ENCODE measurements around the gene MYO7A. TPM values are rescaled to one million over a fixed set of nuclear protein-coding genes. Genes with fewer than 3 reads are reported as not detected.

Gene MYO7A
- total RNA-seq, 1 donor, result 0.43 TPM

DNA sequence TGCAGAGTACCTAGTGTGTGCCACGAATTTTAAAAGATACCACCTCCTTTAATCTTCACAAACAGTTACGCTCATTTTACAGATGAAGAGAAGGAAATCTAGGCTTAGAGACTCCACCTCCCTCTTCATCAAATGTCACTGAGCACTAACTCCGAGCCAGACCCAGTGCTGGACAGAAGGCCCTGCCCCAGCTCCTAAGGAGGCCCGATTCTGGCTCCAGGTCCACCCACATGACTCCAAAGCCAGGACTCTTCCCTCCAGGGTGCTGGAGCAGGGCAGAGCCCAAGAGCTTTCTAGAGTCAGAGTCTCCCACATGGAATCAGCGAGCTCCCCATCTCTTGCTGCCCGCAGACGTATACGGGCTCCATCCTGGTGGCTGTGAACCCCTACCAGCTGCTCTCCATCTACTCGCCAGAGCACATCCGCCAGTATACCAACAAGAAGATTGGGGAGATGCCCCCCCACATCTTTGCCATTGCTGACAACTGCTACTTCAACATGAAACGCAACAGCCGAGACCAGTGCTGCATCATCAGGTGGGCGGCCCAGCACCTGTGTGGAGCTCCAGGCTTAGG lies 27.6 kb downstream of the MYO7A start:
- TF ChIP-seq, protein P1, sequence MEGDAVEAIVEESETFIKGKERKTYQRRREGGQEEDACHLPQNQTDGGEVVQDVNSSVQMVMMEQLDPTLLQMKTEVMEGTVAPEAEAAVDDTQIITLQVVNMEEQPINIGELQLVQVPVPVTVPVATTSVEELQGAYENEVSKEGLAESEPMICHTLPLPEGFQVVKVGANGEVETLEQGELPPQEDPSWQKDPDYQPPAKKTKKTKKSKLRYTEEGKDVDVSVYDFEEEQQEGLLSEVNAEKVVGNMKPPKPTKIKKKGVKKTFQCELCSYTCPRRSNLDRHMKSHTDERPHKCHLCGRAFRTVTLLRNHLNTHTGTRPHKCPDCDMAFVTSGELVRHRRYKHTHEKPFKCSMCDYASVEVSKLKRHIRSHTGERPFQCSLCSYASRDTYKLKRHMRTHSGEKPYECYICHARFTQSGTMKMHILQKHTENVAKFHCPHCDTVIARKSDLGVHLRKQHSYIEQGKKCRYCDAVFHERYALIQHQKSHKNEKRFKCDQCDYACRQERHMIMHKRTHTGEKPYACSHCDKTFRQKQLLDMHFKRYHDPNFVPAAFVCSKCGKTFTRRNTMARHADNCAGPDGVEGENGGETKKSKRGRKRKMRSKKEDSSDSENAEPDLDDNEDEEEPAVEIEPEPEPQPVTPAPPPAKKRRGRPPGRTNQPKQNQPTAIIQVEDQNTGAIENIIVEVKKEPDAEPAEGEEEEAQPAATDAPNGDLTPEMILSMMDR (IDR thresholded peaks at IDR 0.05; ENCODE audit: insufficient read depth, low read depth, low read length), result no peak
- DNase-seq (ENCODE audit: low read depth), result no peak
- H3K4me3 ChIP-seq (ENCODE audit: low read depth, low read length), result no peak overlapping the region

DNA sequence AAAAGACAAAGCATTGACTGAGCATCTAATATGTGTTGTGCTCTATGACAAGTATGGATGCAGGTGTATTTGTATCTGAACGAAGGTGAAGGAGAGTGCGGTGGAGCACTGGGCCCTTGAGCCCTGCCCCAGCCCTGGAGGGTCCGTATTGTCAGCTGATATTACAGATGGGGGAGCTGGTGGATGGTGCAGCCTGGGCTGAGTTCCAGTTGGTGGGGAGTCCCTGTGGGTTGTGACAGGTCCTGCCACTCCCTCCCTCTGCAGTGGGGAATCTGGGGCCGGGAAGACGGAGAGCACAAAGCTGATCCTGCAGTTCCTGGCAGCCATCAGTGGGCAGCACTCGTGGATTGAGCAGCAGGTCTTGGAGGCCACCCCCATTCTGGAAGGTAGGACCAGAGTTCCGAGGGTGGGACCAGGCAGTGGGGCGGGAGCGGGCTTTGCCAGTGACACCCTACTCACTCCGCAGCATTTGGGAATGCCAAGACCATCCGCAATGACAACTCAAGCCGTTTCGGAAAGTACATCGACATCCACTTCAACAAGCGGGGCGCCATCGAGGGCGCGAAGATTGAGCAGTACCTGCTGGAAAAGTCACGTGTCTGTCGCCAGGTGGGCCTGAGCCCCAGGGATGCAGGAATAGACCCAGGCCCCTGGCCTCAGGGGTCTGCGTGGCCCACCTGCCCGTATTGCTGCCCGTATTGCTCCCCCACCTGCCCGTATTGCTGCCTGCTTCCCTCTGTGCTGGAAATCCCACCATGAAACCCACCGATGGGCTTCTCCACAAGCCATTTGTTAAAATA lies 28.6 kb downstream of the MYO7A start:
- TF ChIP-seq, protein P1 (IDR thresholded peaks at IDR 0.05; ENCODE audit: insufficient read depth, low read depth, low read length), result no peak
- H3K4me3 ChIP-seq (ENCODE audit: low read depth, low read length), result no peak overlapping the region
- DNase-seq (ENCODE audit: low read depth), result no peak

DNA sequence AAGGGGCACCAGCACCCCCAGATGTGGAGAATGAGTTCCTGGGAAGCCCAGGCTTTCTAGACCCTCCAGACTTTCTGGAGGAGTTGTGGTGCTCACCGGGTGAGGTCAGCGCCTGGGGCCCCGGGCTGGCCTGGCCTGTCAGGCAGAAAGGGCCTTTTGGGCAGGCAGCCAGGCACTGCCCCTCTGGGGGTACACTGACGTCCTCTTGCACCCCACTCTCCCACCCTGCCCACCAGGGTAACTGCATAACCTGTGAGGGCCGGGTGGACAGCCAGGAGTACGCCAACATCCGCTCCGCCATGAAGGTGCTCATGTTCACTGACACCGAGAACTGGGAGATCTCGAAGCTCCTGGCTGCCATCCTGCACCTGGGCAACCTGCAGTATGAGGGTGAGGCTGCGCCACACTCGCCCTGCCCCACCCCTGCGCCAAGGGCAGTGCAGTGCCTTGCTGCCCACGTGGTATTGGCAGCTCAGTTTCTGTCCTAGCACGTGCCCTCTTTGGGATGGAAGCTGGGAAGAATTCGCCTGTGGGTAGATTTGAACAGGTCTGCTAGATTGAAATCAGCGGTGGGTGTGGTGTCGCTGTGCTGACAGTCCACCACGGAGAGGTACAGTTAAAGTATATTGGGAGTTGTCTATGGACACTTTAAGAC lies 30.1 kb downstream of the MYO7A start:
- TF ChIP-seq, protein P1 (IDR thresholded peaks at IDR 0.05; ENCODE audit: insufficient read depth, low read depth, low read length), result no peak
- no peak for DNase-seq (ENCODE audit: low read depth)
- no peak overlapping the region for H3K4me3 ChIP-seq (ENCODE audit: low read depth, low read length)

DNA sequence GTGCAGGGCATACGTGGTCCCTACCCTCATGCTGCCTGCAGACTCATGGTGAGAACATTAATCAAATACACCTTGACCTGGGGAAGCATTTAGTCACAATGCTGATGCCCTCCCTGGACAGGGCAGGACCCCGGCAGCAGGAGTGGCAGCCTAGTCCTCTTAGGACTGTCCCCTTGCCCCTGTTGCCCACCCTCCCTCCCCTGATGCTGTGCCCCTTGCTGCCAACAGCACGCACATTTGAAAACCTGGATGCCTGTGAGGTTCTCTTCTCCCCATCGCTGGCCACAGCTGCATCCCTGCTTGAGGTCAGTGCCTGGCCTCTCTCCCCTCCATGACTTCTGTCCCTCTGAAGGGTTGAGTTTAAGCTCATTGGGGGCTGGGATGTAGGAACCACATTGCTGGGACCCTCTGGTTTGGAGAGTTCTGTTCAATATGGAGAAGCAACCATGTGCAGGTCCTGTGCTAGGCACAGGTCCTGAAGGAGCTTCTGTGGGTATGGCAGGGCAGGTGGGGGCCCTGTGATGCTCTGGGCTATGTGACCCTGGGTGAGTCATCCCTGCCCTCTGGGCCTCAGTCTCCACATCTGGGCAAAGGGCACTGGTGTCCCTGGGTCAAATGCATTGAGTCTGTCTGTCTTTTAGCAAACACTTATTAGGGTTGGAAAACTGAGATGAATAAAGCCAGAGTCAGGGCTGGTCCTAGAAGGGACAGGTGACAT lies 31.3 kb downstream of the MYO7A start:
- TF ChIP-seq, protein P1 (IDR thresholded peaks at IDR 0.05; ENCODE audit: insufficient read depth, low read depth, low read length), result no peak
- DNase-seq (ENCODE audit: low read depth), result no peak
- H3K4me3 ChIP-seq (ENCODE audit: low read depth, low read length), result no peak overlapping the region

DNA sequence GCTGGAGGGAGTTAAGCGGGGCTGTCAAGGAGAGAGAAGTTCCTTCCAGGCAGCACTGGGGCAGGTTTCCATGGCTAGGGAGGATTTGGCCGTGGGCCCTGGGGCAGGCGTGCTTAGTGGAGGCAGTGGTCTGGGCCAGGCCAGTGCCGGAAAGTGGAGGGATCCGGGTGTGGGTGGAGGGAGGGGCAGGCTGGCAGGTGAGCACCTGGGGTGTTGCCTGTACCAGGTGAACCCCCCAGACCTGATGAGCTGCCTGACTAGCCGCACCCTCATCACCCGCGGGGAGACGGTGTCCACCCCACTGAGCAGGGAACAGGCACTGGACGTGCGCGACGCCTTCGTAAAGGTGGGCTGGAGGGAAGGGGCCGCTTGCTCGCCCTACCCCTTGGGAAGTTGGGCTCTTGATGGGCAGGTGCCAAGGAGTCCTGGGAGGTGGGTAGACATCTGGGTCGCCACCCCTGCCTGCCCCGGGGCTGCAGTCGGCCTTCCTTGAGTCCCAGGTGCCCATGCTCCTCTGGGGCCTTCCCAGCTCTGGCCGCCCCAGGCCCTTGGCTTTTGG lies 32.0 kb downstream of the MYO7A start:
- H3K4me3 ChIP-seq (ENCODE audit: low read depth, low read length), result no peak overlapping the region
- no peak for DNase-seq (ENCODE audit: low read depth)
- TF ChIP-seq, protein P1 (IDR thresholded peaks at IDR 0.05; ENCODE audit: insufficient read depth, low read depth, low read length), result no peak

DNA sequence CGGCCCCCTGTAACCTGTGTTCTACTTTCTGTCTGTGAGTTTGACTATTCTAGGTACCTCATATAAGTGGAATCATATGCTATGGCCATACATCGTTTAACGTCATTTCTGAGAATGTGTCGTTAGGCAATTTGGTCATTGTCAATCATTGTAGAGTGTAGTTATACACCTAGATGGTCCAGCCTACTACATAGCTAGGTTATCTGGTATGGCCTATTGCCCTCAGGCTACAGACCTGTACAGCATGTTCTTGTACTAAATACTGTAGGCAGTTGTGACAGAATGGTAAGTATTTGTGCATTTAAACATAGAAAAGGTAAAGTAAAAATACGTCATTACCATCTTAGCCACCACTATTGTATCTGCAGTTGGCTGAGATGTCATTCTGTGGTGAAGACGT lies 35.2 kb downstream of the MYO7A start:
- TF ChIP-seq, protein P1 (IDR thresholded peaks at IDR 0.05; ENCODE audit: insufficient read depth, low read depth, low read length), result no peak
- H3K4me3 ChIP-seq (ENCODE audit: low read depth, low read length), result no peak overlapping the region
- DNase-seq (ENCODE audit: low read depth), result no peak
